GM23338 (cell line): ENCODE data around the gene EXOC6B. TPM values are rescaled to one million over a fixed set of nuclear protein-coding genes. Genes with fewer than 3 reads are reported as not detected.
"Not testable (repeated sequence)": the region's sequence is repeated elsewhere in the genome, so short reads cannot be mapped to it uniquely, and the experiment has no call there.

Experiments
- ATAC-seq: fragments of 200-7000 bp; cut with Tn5 transposase; 3 replicates; pipeline ENCODE4 v1.9.1; 2020
- DNase-seq: peaks from one replicate; pipeline ENCODE4 v3.0.0-alpha.2; 2015; ENCODE audit warnings: low spot score
- H2AFZ ChIP-seq: fragments of 200-600 bp; sonication (generic); 2 replicates; pipeline ENCODE4 v1.8.0; 2016; ENCODE audit warnings: antibody characterized with exemption, mild to moderate bottlenecking, moderate library complexity
- H3F3A ChIP-seq: fragments of 200-600 bp; sonication (generic); replicated peaks from 2 replicates; pipeline ENCODE4 v1.8.0; 2017; ENCODE audit warnings: antibody characterized with exemption, mixed run types, low read depth
- H3K27ac ChIP-seq: fragments of 200-600 bp; sonication (generic); 2 replicates; pipeline ENCODE4 v1.6.1; 2016; ENCODE audit warnings: low read depth
- H3K27me3 ChIP-seq: fragments of 200-600 bp; sonication (generic); 2 replicates; pipeline ENCODE4 v1.8.0; 2016; ENCODE audit warnings: mild to moderate bottlenecking, mixed run types, moderate library complexity; ENCODE audit not compliant: insufficient read depth
- H3K36me3 ChIP-seq: fragments of 200-600 bp; sonication (generic); 2 replicates; pipeline ENCODE4 v1.8.0; 2016; ENCODE audit warnings: mild to moderate bottlenecking; ENCODE audit not compliant: insufficient read depth
- H3K4me1 ChIP-seq: fragments of 200-600 bp; sonication (generic); 2 replicates; pipeline ENCODE4 v1.8.0; 2016; ENCODE audit warnings: mild to moderate bottlenecking, moderate library complexity; ENCODE audit not compliant: insufficient read depth
- H3K4me2 ChIP-seq: fragments of 200-600 bp; sonication (generic); 2 replicates; pipeline ENCODE4 v1.7.1; 2017; ENCODE audit warnings: mixed run types
- H3K4me3 ChIP-seq: fragments of 200-600 bp; sonication (generic); 2 replicates; pipeline ENCODE4 v1.6.1; 2016; ENCODE audit warnings: mixed run types
- H3K79me2 ChIP-seq: fragments of 200-600 bp; sonication (generic); replicated peaks from 2 replicates; pipeline ENCODE4 v1.8.0; 2017; ENCODE audit warnings: mild to moderate bottlenecking; ENCODE audit not compliant: insufficient read depth
- H3K9me2 ChIP-seq: fragments of 200-600 bp; sonication (generic); 2 replicates; pipeline ENCODE4 v1.8.0; 2017; ENCODE audit not compliant: insufficient read depth
- H4K20me1 ChIP-seq: fragments of 200-600 bp; sonication (generic); replicated peaks from 2 replicates; pipeline ENCODE4 v1.8.0; 2017; ENCODE audit warnings: mild to moderate bottlenecking; ENCODE audit not compliant: insufficient read depth
- H3K27ac Mint-ChIP-seq: 2 replicates; pipeline ENCODE4 v1.8.0; 2020; ENCODE audit warnings: inconsistent platforms, mild to moderate bottlenecking, moderate library complexity, mixed read lengths
- H3K27me3 Mint-ChIP-seq: 3 replicates; pipeline ENCODE4 v1.8.0; 2022; ENCODE audit warnings: low read depth, mild to moderate bottlenecking, moderate library complexity, mixed read lengths, inconsistent platforms; ENCODE audit not compliant: insufficient read depth, poor library complexity
- H3K36me3 Mint-ChIP-seq: 3 replicates; pipeline ENCODE4 v1.8.0; 2021; ENCODE audit warnings: low read depth, mild to moderate bottlenecking, inconsistent platforms, moderate library complexity, mixed read lengths
- H3K4me1 Mint-ChIP-seq: 3 replicates; pipeline ENCODE4 v1.8.0; 2020; ENCODE audit warnings: mild to moderate bottlenecking, inconsistent platforms, mixed read lengths
- H3K4me3 Mint-ChIP-seq: 3 replicates; pipeline ENCODE4 v1.8.0; 2021; ENCODE audit warnings: moderate library complexity, mild to moderate bottlenecking, inconsistent platforms, mixed read lengths
- H3K9me3 Mint-ChIP-seq: 3 replicates; pipeline ENCODE4 v1.8.0; 2020; ENCODE audit warnings: moderate library complexity, mild to moderate bottlenecking, inconsistent platforms, mixed read lengths
- EZH2 ChIP-seq: fragments of 200-600 bp; sonication (generic); IDR thresholded peaks from one replicate; pipeline ENCODE4 v1.8.0; 2017; ENCODE audit warnings: antibody characterized with exemption, mild to moderate bottlenecking, low read depth; ENCODE audit not compliant: unreplicated experiment
- EZH2phosphoT487 ChIP-seq: fragments of 200-600 bp; sonication (generic); IDR thresholded peaks from one replicate; pipeline ENCODE4 v1.8.1; 2018; ENCODE audit warnings: antibody characterized with exemption; ENCODE audit not compliant: unreplicated experiment
- JUNB ChIP-seq: IDR thresholded peaks from one replicate; pipeline ENCODE4 v1.6.1; 2016; ENCODE audit warnings: antibody characterized with exemption; ENCODE audit not compliant: unreplicated experiment
- NANOG ChIP-seq: IDR thresholded peaks from 2 replicates; pipeline ENCODE4 v1.6.1; 2016; ENCODE audit warnings: antibody characterized with exemption, borderline replicate concordance
- STAT1 ChIP-seq: IDR thresholded peaks from one replicate; pipeline ENCODE4 v1.6.1; 2016; ENCODE audit warnings: antibody characterized with exemption; ENCODE audit not compliant: unreplicated experiment
- ZNF462 ChIP-seq: fragments of 250-450 bp; sonication (Bioruptor Pico); IDR thresholded peaks from 2 replicates; pipeline ENCODE4 v1.5.0; 2020; ENCODE audit warnings: mild to moderate bottlenecking, moderate library complexity
- polyA plus RNA-seq: library from polyadenylated mRNA; unstranded; fragments of >200 nt; fragmentation: Nextera tagmentation; extraction: Ambion mirVana; gene quantifications from 2 replicates; pipeline ENCODE4 v1.2.1, GENCODE V29; 2016
- total RNA-seq: library from RNA; depleted of rRNA; stranded (reverse); fragments of >200 nt; shearing (Covaris generic); gene quantifications from 2 replicates; pipeline ENCODE4 v1.2.3, GENCODE V29; 2014
- TF ChIP-seq, protein P1 (sequence below): IDR thresholded peaks from 2 replicates; pipeline ENCODE4 v1.6.1; 2016; ENCODE audit warnings: antibody characterized with exemption
- TF ChIP-seq, protein P2 (sequence below): IDR thresholded peaks from one replicate; pipeline ENCODE4 v1.6.1; 2018; ENCODE audit warnings: antibody characterized with exemption; ENCODE audit not compliant: unreplicated experiment

Gene EXOC6B
- total and polyA plus RNA-seq, 2 experiments from 2014 or later: 7.2 to 45.9 TPM

DNA sequence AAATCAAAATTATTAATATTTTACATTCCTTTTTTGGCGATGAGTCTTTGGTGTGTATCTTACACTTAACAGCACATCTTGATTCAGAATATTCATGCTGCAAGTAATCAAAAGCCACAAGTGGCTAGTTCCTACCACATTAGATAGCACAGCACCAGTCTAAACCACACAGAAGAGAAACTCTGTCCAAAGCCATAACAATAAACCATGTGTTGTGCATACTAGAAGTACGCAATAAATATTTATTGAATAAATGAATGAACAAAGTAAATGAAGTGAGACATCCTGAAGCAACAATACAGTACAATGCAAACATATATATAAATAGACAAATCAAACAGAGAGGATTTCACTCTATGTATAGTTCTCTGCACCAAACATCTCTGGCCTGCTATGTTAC, 287.3 kb downstream of the EXOC6B start (continued):
- TF ChIP-seq, protein P1, sequence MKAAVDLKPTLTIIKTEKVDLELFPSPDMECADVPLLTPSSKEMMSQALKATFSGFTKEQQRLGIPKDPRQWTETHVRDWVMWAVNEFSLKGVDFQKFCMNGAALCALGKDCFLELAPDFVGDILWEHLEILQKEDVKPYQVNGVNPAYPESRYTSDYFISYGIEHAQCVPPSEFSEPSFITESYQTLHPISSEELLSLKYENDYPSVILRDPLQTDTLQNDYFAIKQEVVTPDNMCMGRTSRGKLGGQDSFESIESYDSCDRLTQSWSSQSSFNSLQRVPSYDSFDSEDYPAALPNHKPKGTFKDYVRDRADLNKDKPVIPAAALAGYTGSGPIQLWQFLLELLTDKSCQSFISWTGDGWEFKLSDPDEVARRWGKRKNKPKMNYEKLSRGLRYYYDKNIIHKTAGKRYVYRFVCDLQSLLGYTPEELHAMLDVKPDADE: no peak
- TF ChIP-seq, protein P2, sequence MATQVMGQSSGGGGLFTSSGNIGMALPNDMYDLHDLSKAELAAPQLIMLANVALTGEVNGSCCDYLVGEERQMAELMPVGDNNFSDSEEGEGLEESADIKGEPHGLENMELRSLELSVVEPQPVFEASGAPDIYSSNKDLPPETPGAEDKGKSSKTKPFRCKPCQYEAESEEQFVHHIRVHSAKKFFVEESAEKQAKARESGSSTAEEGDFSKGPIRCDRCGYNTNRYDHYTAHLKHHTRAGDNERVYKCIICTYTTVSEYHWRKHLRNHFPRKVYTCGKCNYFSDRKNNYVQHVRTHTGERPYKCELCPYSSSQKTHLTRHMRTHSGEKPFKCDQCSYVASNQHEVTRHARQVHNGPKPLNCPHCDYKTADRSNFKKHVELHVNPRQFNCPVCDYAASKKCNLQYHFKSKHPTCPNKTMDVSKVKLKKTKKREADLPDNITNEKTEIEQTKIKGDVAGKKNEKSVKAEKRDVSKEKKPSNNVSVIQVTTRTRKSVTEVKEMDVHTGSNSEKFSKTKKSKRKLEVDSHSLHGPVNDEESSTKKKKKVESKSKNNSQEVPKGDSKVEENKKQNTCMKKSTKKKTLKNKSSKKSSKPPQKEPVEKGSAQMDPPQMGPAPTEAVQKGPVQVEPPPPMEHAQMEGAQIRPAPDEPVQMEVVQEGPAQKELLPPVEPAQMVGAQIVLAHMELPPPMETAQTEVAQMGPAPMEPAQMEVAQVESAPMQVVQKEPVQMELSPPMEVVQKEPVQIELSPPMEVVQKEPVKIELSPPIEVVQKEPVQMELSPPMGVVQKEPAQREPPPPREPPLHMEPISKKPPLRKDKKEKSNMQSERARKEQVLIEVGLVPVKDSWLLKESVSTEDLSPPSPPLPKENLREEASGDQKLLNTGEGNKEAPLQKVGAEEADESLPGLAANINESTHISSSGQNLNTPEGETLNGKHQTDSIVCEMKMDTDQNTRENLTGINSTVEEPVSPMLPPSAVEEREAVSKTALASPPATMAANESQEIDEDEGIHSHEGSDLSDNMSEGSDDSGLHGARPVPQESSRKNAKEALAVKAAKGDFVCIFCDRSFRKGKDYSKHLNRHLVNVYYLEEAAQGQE: no peak
- TF ChIP-seq JUNB (no peak), STAT1 (no peak), EZH2phosphoT487 (no peak), EZH2 (no peak)

DNA sequence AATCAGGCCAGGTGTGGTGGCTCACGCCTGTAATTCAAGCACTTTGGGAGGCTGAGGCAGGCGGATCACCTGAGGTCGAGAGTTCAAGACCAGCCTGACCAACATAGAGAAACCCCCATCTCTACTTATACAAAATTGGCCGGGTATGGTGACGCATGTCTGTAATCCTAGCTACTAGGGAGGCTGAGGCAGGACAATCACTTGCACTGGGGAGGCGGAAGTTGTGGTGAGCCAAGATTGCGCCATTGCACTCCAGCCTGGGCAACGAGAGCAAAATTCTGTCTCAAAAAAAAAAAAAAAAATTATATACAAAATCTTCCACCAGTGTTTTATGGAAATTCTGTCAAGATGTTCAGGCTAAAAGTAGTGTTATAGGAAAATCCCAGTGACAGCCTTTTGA, 290.2 kb downstream of the EXOC6B start:
- H3K36me3 Mint-ChIP-seq, H3K27ac Mint-ChIP-seq, H3K9me3 Mint-ChIP-seq, H3K27me3 ChIP-seq, DNase-seq, H3K9me2 ChIP-seq, H4K20me1 ChIP-seq, H3K4me3 ChIP-seq, ATAC-seq, H3K27me3 Mint-ChIP-seq, H2AFZ ChIP-seq, H3K79me2 ChIP-seq, H3K4me3 Mint-ChIP-seq, H3K36me3 ChIP-seq, H3F3A ChIP-seq: not testable (repeated sequence)
- Histone ChIP-seq H3K4me2 (peak overlapping the region; percentile 41; the same call in 1 of the 2 replicates), H3K27ac (peak overlapping the region; percentile 78), H3K4me1 (peaks cover 56% of the 10 kb centered on the region)
- H3K4me1 Mint-ChIP-seq: peaks cover 27% of the 10 kb centered on the region

DNA sequence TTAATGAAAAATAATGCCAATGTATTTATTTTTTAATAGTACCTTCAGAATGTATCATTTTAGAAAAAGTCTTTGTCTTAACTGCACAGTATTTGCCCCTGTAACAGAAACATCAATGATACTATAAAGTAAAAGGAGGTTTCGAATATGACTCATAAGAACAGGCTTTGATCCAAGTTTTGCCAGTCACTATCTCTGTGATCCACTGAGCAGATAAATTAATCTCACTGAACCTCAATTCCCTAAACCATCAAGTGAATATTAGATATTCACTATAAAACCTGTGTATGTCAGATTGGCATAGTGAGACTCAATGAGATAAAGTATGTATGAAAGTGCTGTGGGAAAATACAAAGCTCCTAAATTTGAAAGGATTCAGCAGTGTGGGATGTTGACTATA, 292.1 kb downstream of the EXOC6B start:
- Histone ChIP-seq H2AFZ (no peak overlapping the region), H3K27ac (no peak overlapping the region), H4K20me1 (no peaks in the 10 kb centered on the region), H3F3A (no peaks in the 10 kb centered on the region), H3K4me2 (no peak overlapping the region), H3K4me3 (no peak overlapping the region), H3K79me2 (no peaks in the 10 kb centered on the region), H3K4me1 (peaks cover 48% of the 10 kb centered on the region), H3K27me3 (no peaks in the 10 kb centered on the region), H3K9me2 (no peaks in the 10 kb centered on the region), H3K36me3 (no peaks in the 10 kb centered on the region)
- peaks cover 20% of the 10 kb centered on the region for H3K4me1 Mint-ChIP-seq
- H3K27ac Mint-ChIP-seq: no peak overlapping the region
- no peak overlapping the region for H3K4me3 Mint-ChIP-seq
- H3K36me3 Mint-ChIP-seq: no peaks in the 10 kb centered on the region
- H3K9me3 Mint-ChIP-seq: no peaks in the 10 kb centered on the region
- H3K27me3 Mint-ChIP-seq: no peaks in the 10 kb centered on the region
- ATAC-seq (no peak), DNase-seq (no peak)
- no peak for TF ChIP-seq NANOG
- TF ChIP-seq, protein P1: no peak
- no peak for TF ChIP-seq EZH2phosphoT487
- TF ChIP-seq ZNF462 (CRISPR knock-in tag): no peak
